ENCODE data around the gene DAP.

DAP gene

DNA sequence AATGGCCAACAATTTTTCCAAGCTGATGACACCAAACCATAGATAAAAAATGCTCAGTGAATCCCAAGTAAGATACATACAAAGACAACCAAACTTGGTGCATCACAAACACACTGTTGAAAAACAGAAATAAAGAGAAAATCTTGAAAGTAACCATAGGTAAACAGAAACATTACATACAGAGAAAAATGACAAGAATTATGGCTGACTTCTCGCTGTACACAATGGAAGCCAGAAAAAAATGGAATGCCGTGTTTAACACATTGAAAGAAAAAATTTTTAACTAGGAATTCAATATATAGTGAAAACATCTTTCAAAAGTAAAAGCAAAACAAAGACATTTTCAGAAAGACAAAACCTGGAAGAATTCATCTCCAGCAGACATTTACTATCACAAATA is 20.6 kb downstream of the DAP start:
- in situ Hi-C loops (cut with HindIII; ENCODE audit: low pct_ligation_motif_present, low pct_unique_long_range_greater_than_20kb, low sequenced_read_pairs), result no loop called here
- no peak for DNase-seq

DNA sequence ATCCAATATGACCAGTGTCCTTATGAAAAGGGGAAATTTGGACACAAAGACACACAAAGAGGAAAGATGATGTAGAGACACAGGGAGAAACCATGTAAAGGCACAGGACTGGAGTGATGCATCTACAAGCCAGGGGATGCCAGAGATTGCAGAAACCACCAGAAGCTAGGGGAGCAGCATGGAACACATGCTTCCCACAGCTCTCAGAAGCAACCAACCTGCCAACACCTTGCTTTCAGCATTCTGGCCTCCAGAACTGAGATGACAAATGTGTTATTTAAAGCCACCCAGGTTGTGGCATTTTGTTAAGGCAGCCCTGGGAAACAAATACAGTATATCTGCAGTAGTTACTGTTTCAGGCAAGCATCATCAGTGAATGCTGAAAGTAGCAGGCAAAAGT is 23.2 kb downstream of the DAP start:
- in situ Hi-C loops (cut with HindIII; ENCODE audit: low pct_ligation_motif_present, low pct_unique_long_range_greater_than_20kb, low sequenced_read_pairs), result no loop called here
- DNase-seq, result no peak

DNA sequence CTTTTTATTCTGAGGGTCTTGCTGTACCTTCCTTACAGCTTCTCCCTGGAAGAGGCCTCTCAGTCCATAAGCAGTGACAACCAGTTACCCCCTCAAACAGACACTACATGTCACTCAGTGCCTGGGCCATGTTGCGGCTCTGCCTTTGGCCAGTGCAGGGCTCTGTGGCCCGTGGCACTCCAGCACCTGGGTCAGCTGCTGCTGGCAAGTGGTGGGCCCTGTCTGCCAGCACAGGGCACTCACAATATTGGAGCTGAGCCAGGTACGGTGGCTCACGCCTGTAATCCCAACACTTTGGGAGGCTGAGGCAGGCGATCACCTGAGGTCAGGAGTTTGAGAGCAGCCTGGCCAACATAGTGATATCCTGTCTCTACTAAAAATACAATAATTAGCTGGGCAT is 24.2 kb downstream of the DAP start:
- in situ Hi-C loops (cut with HindIII; ENCODE audit: low pct_ligation_motif_present, low pct_unique_long_range_greater_than_20kb, low sequenced_read_pairs), result no loop called here
- DNase-seq, result no peak

DNA sequence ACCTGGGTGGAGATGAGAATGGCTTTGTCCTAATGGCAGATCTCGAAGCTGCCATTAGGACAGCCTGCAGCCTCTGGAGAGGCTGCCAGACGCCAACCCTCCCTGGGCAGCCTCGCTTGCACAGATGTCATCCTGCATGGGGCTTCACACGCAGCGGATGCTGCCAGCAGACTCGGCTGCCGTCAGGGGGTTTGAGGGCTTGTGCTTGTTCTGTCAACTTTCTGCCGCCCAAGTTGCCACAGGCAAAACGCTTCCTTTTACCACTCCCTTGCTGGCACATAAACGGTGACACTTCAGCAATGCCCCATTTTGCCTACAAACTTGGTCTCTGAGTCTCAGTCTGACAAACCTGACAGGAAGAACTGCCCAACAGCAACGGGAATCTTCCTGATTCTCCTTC is 24.7 kb downstream of the DAP start:
- in situ Hi-C loops (cut with HindIII; ENCODE audit: low pct_ligation_motif_present, low pct_unique_long_range_greater_than_20kb, low sequenced_read_pairs), result no loop called here
- DNase-seq, result no peak

DNA sequence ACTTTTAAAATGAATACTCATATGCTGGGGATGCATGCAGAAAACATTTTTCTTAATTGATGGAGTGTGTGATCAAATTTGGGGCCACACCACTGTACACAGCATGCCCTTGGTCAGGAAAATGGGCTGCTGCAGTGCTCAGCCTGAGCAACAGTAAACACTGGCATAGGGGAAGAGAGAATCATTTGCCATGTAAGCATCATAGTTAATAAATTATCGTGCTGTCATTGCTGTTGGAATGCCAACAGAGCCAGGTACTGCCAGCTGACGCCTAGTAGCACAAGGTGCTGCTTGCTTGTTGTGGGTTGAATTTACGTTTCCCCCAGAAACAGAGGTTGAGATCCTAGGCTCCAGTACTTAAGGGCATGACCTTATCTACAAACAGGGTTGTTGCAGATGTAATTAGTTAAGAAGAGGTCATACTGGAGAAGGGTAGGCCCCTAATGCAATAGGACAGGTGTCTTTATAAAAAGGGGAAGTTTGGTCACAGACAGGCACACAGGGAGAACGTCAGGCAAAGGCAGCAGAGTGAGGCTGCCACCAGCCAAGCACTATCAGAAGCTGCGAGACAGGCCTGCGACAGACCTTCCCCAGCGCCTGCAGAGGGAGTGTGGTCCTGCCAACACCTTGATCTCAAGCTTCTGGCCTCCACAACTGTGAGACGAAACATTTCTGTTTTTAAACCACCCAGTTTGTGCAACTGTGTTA is 25.3 kb downstream of the DAP start:
- in situ Hi-C loops (cut with HindIII; ENCODE audit: low pct_ligation_motif_present, low pct_unique_long_range_greater_than_20kb, low sequenced_read_pairs), result no loop called here
- DNase-seq, result no peak

DNA sequence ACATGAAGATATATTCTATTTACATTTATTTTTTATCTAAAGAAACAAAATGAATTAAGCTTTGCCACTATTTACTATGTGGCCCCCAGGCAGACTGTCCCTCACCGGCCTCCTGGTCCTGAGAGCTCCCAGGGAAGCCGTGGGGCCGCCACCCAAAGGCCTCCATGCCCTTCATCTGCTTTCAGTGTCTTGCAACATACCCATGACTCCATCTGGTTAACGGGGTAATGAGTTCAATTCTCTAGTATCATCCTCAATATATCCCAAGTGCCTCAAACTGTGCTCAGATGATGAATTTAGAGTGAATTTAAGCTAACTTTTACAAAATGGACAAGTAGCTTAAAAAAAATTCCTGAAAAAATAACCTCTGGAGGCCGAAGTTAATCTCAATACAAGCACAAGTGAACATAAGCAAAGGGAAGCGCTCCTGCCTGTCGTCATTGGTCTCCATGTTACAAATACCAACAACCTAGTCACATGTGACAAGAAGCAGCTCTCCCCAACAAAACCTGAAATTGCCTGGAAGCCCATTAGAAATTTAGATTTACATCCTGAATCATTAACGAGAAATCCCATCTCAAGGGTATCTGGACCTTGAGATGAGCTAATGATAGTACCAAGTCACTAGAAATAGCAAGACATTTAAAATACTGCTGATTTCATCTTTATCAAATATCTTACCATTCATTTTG is 26.1 kb downstream of the DAP start:
- in situ Hi-C loops (cut with HindIII; ENCODE audit: low pct_ligation_motif_present, low pct_unique_long_range_greater_than_20kb, low sequenced_read_pairs), result no loop called here
- no peak for DNase-seq

DNA sequence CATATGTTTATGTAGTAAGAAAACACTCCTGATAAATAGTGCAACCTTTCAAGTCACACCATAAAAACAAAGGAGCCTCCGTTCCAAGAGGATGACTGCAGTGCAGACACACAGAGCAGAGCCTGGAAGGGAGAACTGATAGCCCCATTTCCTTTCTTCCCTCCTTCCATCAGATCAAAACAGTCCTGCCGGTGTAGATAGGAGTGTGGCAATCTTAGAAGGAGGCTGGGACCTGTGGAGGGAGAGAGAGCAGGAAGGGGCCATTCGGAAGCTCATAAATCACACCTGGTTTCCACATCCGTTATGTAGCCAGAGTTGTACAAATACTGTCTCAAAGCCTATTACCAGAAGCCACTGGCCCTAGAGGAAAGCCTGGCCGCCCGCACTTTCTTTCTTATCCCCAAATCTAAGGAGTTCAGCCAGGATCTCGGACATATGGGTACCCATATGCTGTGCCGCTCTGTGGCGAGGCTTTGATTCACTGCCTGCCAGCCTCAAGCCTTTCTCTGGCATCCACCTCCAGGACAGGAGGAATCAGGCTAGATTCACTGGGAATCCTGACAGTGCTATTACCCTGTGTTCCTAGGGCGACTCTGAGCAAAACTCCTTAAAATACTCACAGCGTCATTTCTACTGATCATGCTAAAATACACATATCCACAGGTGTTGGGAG is 26.9 kb downstream of the DAP start:
- in situ Hi-C loops (cut with HindIII; ENCODE audit: low pct_ligation_motif_present, low pct_unique_long_range_greater_than_20kb, low sequenced_read_pairs), result no loop called here
- DNase-seq, result no peak

DNA sequence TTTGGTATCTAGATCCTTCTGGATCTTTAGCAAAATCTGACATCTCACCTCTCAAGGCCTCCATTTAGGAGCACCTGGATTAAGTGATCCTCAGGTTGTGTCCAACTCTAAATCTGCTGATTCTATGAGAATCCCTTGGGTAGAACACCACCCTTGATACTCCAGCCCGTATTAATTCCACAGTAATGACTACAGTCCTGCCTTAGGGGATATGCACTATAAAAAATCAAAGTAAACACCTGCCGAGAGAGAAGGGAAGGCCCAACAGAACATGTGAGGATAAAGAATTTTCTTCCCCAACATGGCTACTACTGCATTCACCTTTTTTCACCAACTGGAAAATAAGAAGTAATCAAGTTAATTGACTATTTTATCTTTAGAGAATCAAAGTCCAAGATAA is 27.6 kb downstream of the DAP start:
- DNase-seq, result no peak
- in situ Hi-C loops (cut with HindIII; ENCODE audit: low pct_ligation_motif_present, low pct_unique_long_range_greater_than_20kb, low sequenced_read_pairs), result no loop called here

DNA sequence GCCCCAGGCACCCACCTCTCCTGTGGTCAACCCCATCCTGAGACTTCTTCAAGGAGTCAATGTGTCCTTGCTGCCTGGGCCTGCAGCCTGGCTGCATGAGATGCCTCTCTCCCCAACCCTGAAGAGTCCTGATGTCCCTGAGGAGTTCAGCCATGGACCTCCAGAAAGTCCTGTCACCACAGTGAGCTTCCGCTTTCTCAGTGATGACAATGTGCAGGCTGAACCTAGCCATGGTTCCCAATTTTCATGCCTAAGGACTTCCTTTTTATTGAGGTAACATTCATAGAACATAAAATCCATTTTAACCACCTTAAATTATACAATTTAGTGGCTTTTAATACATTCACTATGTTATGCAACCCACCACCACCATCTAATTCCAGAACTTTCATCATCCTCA is 29.1 kb downstream of the DAP start:
- DNase-seq, result no peak
- in situ Hi-C loops (cut with HindIII; ENCODE audit: low pct_ligation_motif_present, low pct_unique_long_range_greater_than_20kb, low sequenced_read_pairs), result no loop called here

DNA sequence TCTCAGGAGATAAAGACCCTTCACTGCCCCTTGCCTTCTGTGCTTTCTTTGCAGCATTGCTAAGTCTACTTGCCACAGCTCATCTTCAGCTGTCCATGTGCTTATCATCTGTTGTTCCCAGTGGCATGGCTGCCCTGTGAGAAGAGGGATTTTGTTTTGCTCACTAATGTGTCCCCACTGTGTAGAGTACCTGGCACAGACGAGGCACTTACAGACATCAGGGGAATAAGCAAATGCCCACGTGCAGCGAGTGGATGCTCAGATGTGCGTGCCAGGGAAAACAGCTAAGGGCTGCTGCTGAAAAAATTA is 31.0 kb downstream of the DAP start:
- in situ Hi-C loops (cut with HindIII; ENCODE audit: low pct_ligation_motif_present, low pct_unique_long_range_greater_than_20kb, low sequenced_read_pairs), result no loop called here
- no peak for DNase-seq

DNA sequence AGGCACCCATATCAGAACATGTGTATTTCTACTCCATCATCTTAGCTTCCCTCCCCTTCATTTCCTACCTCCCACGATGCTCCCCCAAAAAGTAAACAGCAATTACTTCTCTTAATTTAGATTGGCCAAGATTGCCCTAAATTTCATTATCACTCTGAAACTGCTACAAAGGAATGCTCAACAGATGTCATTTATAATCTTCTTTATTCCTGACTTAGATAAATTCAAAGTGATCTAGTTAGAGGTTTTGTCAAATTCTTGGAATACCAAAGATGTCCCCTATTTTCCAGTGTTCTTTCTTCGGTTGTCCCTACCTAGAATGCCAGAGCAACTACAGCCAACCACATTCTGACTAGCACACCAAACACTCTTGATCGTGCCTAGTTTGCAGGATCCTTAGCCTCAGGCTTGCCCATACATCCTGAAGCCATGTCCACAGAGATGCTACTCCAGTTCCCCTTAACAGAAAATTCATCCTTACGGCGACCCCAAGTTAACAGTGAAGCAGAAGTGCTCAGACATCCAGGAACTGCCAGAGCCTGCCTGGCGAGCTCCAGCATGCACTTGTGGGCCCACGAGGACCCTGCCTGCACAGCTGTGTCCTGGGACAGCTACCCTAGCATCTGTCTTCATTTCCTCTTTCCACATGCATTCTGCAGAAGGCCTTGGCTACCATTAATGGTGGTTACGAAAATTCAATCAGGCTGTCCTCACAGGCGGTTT is 31.6 kb downstream of the DAP start:
- in situ Hi-C loops (cut with HindIII; ENCODE audit: low pct_ligation_motif_present, low pct_unique_long_range_greater_than_20kb, low sequenced_read_pairs), result no loop called here
- DNase-seq, result no peak

DNA sequence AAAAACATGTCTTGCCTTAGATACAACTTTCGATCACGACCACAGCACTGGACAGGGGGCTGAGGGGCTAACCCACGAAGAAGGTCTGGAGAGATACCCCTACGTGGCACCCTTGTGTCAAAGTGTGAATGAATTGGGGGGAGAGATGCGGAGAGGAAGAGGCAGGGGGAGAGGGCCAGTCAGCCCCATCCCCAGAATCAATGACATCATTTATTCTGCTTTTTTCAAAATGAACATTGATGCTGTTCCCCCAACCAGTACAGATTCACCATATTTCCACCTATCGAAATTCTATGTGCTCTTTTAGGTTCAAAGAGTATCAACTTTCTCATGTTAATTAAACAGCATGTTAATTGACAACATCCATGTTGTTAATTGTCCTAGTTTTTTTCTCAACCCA is 32.4 kb downstream of the DAP start:
- no peak for DNase-seq
- in situ Hi-C loops (cut with HindIII; ENCODE audit: low pct_ligation_motif_present, low pct_unique_long_range_greater_than_20kb, low sequenced_read_pairs), result no loop called here

DNA sequence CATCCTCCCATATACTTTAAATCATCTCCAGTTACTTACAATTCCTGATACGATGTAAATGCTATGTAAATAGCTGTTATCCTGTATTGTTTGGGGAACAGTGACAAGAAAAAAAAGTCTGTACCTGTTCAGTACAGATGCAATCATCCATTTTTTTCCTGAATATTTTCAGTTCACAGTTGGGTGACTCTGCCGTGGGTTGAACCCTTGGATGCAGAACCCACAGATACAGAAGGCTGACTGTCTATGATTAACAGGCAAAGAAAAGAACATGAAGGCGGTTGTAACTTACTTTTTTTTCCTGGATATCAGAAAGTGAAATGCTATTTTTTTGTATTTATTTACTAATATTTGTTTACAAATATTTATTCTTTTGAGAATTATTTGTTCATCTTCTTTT is 33.2 kb downstream of the DAP start:
- in situ Hi-C loops (cut with HindIII; ENCODE audit: low pct_ligation_motif_present, low pct_unique_long_range_greater_than_20kb, low sequenced_read_pairs), result no loop called here
- DNase-seq, result no peak

DNA sequence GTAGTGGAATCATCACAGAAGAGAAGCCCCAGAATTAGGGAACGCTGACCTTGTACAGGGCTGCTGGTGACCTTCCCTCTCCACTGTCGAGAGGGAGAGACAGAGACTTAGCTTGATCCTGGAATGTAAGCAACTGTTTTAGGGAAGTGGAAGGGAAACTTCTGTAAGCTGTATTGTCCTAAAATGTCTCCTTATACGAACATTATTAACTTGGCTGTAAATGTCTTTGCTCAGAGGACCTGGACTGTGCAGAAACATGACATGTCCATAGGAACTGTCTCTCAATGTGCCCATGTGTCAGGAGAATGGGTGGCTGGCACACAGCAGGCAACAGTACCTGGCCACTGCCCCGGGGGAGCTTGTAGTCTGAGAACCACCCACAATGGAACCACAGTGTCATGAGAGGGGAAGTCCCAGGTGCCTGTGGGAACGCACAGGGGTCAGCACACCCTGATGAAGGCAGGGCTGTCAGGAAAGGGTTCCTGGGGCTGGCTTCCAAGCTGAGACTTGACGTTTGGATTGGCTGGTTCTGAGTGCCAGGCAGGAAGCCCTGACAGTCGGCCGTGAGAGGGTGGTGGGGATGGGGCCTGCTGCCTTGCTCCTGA is 34.0 kb downstream of the DAP start:
- no peak for DNase-seq
- in situ Hi-C loops (cut with HindIII; ENCODE audit: low pct_ligation_motif_present, low pct_unique_long_range_greater_than_20kb, low sequenced_read_pairs), result no loop called here

DNA sequence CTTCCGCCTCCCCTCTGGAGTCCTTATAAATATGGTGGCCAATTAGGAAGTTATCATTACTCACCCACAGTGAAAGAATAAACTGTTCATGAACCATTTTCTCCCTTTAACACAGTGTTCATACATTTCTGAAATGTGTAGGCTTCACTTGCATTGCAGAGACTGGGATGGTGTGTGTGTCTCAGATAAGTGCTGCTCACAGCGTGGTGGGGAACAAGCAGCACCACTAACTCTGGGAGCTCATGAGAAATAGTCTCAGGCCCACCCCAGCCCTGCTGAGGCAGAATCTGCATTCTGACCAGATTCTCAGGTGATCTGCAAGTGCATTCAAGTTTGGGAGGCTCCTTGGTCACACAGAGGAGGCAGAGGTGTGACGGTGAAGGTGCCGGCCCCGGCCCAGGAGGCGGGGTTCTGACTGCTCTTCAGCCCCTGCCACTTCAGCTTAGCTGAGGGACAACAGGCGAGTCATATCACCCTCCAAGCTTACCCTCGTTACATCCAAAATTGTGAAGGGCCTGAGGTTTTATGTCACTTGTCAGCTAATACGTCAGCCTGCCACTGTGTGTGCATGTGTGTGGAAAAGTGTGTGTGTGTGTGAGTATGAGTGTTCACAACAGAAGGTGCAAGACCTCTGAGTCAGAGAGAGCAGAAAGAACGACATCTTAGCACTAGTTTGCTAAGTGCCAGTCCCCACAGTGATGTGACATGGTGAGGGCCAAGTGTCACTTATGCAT is 34.7 kb downstream of the DAP start:
- in situ Hi-C loops (cut with HindIII; ENCODE audit: low pct_ligation_motif_present, low pct_unique_long_range_greater_than_20kb, low sequenced_read_pairs), result no loop called here

DNA sequence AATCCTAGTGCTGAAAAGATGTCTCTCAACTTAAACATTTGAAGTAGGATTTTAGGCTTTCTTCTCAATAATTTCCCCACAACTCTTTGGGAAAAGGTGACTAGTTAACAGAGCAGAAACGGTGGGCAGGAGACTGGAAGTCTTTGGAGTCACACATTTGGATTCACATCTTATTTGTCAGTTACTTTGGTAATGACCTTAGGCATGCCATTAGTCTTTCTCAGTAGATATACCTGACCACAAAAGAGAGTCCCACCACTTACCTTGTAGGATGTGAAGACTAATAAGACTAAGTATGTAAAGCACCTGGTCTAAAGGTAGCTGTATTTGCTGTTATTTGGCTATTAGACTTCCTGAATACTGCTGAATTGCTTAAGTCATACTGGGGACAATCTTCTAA is 35.4 kb downstream of the DAP start:
- in situ Hi-C loops (cut with HindIII; ENCODE audit: low pct_ligation_motif_present, low pct_unique_long_range_greater_than_20kb, low sequenced_read_pairs), result no loop called here
- no peak for DNase-seq

More for the DNA sequence above, 34.7 kb downstream of the DAP start:
- DNase-seq, result no peak

DNA sequence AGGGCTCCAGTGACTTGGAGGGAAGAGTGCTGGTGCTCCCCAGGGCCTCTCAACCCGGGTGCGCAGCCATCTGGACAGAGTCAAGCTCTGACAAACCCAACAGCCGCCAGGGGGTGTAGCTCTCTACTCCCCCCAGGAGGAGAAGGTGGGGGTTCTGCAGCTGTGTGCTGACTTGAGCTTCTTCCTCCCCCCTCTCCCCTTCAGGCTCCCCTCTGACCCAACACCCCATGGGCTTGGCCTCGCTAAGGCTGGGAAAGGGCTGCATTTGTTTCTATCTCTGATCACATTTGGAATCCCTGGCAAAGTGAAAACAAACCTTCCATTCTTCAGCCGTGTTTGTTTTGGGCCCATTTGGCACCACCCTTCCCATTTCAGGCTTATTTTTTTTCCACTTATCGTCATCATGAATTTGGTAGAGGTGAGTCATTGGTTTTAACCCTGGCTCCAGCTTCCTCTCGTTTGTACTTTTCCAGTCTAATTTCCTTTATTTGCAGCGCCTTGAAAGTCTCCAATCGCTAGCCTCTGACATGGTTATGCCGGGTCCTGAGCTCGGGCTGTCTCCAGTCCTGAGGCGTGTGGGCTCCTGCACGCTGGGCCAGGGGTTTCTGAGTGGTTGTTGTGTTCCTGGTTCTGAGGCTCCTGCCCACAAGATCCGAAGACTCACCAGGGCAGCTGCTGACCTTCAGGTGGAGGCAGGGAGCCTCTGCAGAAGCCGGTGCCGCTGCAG is 36.1 kb downstream of the DAP start:
- in situ Hi-C loops (cut with HindIII; ENCODE audit: low pct_ligation_motif_present, low pct_unique_long_range_greater_than_20kb, low sequenced_read_pairs), result no loop called here
- DNase-seq, result peak; percentile 73

DNA sequence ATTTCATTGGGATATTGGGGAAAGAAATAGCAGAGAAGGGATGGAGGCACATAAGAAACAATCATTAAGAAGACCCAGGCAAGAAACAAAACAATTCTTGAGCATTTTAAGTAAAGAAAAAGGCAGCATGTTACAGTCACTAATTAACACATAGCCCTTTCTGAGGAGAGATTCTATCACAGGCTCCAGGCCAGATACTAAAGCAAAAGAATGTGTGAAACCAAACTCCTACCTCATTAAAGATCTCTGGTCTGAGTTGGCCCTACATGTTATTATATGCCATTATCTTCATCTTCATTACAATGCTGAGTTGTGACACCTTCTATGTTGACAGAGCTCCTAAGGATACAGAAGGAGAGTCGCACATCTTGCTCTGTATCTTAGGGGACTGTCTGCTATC is 37.5 kb downstream of the DAP start:
- in situ Hi-C loops (cut with HindIII; ENCODE audit: low pct_ligation_motif_present, low pct_unique_long_range_greater_than_20kb, low sequenced_read_pairs), result no loop called here
- DNase-seq, result no peak

Data from ACHN (cell line).